HG02870 (cell line): ENCODE data around the gene RNASE1.
"Not testable (repeated sequence)": the region's sequence is repeated elsewhere in the genome, so short reads cannot be mapped to it uniquely, and the experiment has no call there.

Source experiments
- ATAC-seq: cut with Tn5 transposase; IDR thresholded peaks from one replicate; pipeline ENCODE4 v1.9.1; 2021; ENCODE audit warnings: mild to moderate bottlenecking, moderate library complexity; ENCODE audit not compliant: unreplicated experiment

Gene RNASE1

GRCh38 chr14:20802341-20803084 lies at the start of gene RNASE1:
Gene RNASE1, minus strand, starts transcription at chr14:20802844. Its CDS starts 776 bp downstream, at chr14:20802068.
- no peak for ATAC-seq

DNA sequence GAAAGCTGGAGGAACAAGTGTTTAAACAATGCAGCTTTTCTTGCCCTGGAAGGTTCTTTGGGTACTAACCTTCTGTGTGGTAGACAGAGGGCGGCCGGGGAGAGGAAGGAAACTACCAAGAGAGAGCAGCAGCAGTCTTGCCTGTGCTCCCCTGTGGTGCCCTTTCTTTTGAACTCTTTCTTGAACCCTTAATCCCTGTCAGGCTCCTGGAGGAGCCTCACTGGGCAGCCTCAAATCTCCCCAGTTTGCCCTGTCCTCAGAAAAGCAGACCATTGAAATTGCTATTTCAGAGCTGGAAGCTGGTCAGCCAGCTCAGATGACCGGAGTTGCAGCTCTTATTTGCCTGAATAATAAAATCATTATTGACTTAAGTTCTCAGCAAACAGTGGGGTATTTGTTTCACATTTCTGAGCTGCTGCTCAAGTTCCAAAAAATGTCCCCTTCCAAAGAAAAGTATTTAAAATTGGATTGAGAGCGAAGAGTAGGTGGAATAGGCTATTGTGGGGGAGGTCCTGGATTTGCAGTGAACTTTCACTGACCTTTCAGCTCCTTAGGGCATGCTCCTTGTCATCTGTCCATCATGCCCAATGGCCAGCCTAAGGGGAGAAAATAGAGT lies 46.4 kb upstream of the RNASE1 start:
- ATAC-seq: no peak

- no peak for ATAC-seq
These were observed 45.8 kb upstream of the RNASE1 start for GRCh38 chr14:20848316-20848954.

DNA sequence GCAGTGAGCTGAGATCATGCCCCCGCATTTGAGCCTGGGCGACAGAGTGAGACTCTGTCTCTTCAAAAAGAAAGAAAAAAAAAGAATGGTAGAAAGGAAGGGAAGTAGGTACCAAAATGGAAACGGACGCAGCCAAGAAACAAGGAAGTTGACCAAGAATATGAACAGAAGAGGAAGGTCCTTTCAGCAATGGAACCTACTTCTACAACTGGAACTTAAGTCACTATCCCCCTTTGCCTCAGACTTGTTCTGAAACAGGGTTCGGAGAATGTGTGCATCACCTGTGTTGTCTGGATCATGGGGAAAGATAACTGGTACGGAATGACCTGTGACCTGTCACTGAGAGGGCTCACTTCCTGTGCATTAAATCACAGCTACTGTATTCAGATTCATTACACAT lies 43.9 kb upstream of the RNASE1 start:
- no peak for ATAC-seq

DNA sequence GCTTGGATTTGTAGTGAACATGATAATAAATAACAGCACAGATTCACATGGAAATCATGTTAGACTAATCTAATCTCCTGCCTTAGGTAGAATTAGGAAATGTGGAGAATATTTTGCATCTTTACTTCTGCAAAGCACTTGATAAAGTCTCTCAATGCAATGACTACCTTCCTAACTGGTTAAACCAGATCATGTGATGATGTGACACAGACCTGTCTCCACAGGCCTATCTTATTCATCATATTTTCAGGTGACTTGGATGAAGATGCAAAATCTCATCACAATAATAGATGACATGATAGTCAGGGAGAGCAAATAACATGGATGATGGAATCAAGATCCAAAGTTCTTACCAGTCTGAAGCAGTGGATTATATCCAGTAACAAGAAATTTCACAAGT lies 38.5 kb upstream of the RNASE1 start:
- ATAC-seq: no peak

DNA sequence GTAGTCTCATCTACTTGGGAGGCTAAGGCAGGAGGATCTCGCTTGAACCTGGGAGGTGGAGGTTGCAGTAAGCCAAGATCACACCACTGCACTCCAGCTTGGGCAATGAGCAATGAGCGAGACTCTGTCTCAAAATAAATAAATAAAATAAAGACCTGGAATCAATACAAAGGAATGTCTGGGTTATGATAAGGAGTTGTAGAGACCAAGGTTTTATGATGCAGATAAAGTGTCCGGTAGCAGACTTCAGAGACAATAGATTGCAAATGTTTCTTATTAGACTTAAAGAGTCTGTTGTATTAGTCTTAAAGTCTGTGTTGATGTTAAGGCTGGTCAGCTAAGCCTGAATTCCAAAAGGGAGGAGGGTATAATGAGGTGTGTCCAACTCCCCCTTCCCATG lies 35.2 kb upstream of the RNASE1 start:
- no peak for ATAC-seq

DNA sequence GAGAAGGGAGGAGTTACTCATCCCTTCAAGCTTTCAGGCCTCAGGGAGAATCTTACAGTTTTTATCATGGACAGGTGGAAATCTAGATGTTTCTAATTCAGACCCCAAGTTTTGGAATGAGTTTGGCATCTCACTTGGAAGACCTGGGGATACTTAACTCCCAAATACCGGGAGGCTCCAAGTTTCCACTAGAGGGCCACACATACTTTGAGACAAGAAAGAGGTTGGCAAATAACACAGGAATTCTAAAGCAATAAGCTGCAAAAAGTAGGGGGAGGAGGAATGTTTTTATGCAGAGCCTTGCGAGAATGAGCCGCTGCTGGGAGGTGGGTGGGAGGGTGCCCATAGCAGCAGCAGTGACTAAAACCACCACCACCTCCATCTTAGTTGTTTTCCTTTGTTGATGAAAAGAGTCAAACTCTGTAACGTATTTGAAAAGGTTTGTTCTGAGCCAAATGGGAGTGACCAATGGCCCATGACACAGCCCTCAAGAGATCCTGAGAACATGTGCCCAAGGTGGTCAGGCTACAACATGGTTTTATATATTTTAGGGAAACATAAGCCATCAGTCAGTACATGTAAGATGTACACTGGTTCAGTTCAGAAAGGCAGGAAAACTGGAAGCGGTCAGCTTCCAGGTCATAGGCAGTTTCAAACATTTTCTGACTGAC lies 34.2 kb upstream of the RNASE1 start:
- ATAC-seq: no peak

GRCh38 chr14:20834899-20835298 lies 32.3 kb upstream of the RNASE1 start:
- ATAC-seq: no peak

- ATAC-seq: no peak
These were observed 28.2 kb upstream of the RNASE1 start for GRCh38 chr14:20830831-20831230.

DNA sequence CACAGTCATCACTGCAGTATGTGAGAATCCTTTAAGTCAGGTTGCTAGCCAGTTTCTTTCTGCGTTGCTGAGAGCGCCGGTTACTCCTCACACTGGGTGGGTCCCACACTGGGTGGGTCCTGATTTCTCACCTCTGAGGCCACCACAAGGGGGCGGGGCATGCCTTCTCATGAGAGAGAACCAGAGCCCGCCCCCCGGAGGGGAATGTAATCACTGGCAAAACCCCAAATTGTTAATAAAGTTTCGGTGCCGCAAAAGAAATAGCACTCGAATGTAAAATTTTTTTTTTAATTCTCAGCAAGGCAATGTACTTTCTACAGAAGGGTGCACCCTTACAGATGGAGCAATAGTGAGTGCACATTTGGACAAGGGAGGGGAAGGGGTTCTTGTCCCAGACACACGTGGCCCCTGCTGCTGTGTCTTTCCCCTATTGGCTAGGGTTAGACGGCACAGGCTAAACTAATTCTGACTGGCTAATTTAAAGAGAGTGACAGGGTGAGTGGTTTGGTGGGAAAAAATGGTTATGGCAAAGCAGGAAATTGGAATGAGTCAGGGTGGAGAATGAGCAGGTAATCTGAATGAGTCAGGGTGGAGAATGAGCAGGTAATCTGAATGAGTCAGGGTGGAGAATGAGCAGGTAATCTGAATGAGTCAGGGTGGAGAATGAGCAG lies 25.5 kb upstream of the RNASE1 start:
- ATAC-seq: not testable (repeated sequence)

DNA sequence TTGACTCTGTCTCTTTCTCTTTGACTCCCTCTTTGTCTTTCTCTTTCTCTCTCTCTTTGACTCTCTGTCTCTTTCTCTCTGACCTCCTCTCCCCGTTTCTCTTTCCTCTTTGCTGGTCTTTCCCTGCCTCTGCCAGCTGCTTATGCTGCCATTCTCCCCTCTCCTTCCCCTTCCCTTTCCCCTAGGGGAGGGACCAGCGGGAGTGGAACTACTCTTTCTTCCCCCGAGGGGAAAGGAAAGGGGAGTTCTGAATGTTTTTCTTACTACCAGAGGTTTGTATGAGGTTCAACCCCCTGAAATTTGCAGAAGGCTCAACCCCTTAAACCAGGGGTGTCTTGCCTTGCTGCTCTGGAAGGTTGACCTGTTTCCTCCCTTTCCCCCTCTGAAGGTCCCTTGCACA lies 24.7 kb upstream of the RNASE1 start:
- ATAC-seq: no peak

DNA sequence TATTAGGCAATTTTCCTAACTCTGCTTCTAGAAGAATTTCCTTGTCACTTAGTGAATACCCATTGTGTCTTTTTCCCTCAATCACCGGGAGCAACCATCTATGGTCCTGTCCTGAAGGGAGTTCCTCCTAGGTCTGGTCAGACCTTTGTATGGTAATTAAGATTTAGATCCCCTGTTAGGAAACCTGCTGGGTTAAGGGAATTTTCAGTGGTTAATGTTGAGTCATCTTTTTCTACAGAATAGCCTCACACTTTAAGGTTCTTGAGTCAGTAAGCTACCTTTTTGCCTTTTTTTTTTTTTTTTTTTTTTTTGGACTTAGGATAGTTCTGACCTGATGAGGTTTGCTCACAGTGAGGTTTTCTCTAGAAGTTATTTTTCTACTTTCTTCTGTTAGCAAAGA lies 24.0 kb upstream of the RNASE1 start:
- ATAC-seq: not testable (repeated sequence)

DNA sequence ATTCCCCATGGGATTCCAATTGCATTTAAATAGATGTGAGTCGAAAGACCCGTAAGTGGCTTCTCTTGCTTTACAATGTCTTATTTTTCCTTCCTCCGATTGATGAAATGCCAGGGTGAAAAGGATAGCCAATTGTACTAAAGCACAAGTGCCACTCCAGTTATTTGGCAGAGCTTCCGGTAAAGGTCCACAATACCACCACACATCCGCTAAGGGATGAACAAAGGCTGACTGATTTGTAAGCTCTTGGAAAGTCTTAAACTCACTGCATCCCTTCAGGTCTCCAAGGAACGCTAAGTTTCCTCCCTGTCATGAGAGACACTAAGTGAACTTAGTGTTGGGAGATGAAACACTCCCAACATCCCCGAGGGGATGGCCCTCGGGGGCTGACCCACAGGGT lies 21.2 kb upstream of the RNASE1 start:
- ATAC-seq: no peak

- ATAC-seq: not testable (repeated sequence)
These were observed 19.0 kb upstream of the RNASE1 start for GRCh38 chr14:20821521-20822108.

DNA sequence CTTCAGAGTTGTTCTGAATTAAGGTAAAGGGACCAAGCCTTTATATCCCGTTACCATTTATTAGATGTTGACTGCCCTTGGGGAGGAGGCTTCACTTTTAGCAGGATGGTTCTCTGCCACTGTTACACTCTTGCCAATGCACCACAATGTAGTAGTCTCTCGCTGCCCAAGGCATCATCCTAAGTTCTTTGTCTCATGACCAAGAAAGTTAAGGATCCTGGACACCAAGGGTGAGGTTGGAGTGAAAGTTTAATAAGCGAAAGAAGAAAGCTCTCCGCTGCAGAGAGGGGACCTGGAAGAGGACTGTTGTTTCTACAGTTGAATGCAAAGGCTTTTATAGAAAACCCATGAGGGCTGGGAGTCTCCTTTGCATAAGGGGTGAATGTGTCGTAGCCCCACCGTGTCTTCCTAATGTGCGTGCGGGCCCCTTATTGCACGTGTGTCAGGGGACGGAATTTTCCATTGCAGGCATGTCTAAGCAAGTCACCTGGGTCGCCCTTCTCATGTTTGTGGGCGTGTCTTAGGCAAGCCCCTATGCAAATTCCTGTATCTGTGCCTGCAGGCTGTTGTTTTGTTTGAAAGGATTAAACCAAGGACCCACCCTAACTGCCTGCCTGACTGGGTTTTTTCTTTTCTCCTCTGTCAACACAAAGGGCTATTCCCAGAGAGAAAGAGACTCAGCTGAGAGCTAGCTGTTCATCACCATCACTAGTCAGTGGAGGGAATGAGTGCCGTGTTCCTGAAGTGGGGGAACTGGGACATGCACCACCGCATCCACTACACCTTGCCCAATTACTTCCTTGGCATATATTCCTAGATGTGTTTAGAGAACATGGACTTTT lies 17.6 kb upstream of the RNASE1 start:
- ATAC-seq: peak; percentile 38

- ATAC-seq: no peak
These were observed 16.2 kb upstream of the RNASE1 start for GRCh38 chr14:20818861-20819260.

DNA sequence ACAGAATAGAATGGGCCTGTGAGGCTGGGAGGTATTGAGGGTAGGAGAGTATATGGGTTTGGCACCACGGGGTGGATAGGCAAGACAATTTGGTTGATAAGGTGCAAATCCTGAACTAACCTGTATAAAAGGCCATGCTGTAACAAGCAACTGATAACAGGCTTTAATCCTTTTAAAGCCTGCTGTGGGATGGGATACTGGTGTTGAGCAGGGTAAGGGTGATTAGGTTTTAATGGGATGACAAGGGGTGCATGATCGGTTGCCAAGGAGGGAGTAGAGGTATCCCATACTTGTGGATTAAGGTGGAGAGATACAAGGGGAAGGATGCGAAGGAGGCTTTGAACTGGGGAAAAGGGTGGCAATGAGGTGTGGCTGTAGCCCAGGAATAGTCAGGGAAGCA lies 13.3 kb upstream of the RNASE1 start:
- ATAC-seq: not testable (repeated sequence)

GRCh38 chr14:20811986-20812975 lies 9.6 kb upstream of the RNASE1 start:
- ATAC-seq: no peak

GRCh38 chr14:20809917-20810316 lies 7.3 kb upstream of the RNASE1 start:
- ATAC-seq: no peak
